8988T (cell line): ENCODE results near the gene TRPM2.

Experiments used
- DNase-seq: peaks from one replicate; pipeline ENCODE4 v3.0.0; 2011

Gene TRPM2

GRCh38 chr21:44418108-44418875 is 64.9 kb downstream of the TRPM2 start:
- DNase-seq = no peak

- no peak for DNase-seq
These were observed 65.4 kb downstream of the TRPM2 start for GRCh38 chr21:44418876-44419230.

- DNase-seq = no peak
These were observed 66.3 kb downstream of the TRPM2 start for GRCh38 chr21:44419679-44420078.

- no peak for DNase-seq
These were observed 67.2 kb downstream of the TRPM2 start for GRCh38 chr21:44420416-44421205.

GRCh38 chr21:44421901-44422840 is 68.8 kb downstream of the TRPM2 start:
- no peak for DNase-seq

- DNase-seq = no peak
These were observed 69.9 kb downstream of the TRPM2 start for GRCh38 chr21:44423312-44423821.

GRCh38 chr21:44423941-44424607 is 70.7 kb downstream of the TRPM2 start:
- no peak for DNase-seq

- DNase-seq = no peak
These were observed 71.3 kb downstream of the TRPM2 start for GRCh38 chr21:44424608-44425306.

GRCh38 chr21:44425307-44425894 is 72.0 kb downstream of the TRPM2 start:
- DNase-seq = no peak

GRCh38 chr21:44425895-44426662 is 72.7 kb downstream of the TRPM2 start:
- no peak for DNase-seq

- no peak for DNase-seq
These were observed 73.3 kb downstream of the TRPM2 start for GRCh38 chr21:44426663-44427191.

- DNase-seq = no peak
These were observed 74.1 kb downstream of the TRPM2 start for GRCh38 chr21:44427241-44428120.

- DNase-seq = no peak
These were observed 75.0 kb downstream of the TRPM2 start for GRCh38 chr21:44428281-44428960.

GRCh38 chr21:44429894-44430293 is 76.5 kb downstream of the TRPM2 start:
- DNase-seq = no peak

GRCh38 chr21:44431300-44431699 is 77.9 kb downstream of the TRPM2 start:
- DNase-seq = no peak

- DNase-seq = no peak
These were observed 79.7 kb downstream of the TRPM2 start for GRCh38 chr21:44432841-44433790.

- no peak for DNase-seq
These were observed 80.6 kb downstream of the TRPM2 start for GRCh38 chr21:44433791-44434567.
